Measurements from ENCODE around the gene CRACDL.

The CRACDL gene

GRCh38 chr2:98822301-98823164 is 113.5 kb downstream of the CRACDL start:
- DNase-seq, result no peak

- DNase-seq, result no peak
Measured at GRCh38 chr2:98821629-98822135, 114.3 kb downstream of the CRACDL start.

GRCh38 chr2:98819231-98819766 is 116.7 kb downstream of the CRACDL start:
- no peak for DNase-seq

GRCh38 chr2:98818164-98818563 is 117.9 kb downstream of the CRACDL start:
- no peak for DNase-seq

- DNase-seq, result no peak
Measured at GRCh38 chr2:98816281-98816680, 119.7 kb downstream of the CRACDL start.

- no peak for DNase-seq
Measured at GRCh38 chr2:98815795-98816194, 120.2 kb downstream of the CRACDL start.

- no peak for DNase-seq
Measured at GRCh38 chr2:98811766-98812165, 124.3 kb downstream of the CRACDL start.

- DNase-seq, result no peak
Measured at GRCh38 chr2:98810588-98810928, 125.5 kb downstream of the CRACDL start.

- no peak for DNase-seq
Measured at GRCh38 chr2:98809878-98810587, 126.0 kb downstream of the CRACDL start.

- no peak for DNase-seq
Measured at GRCh38 chr2:98809116-98809515, 126.9 kb downstream of the CRACDL start.

- DNase-seq, result no peak
Measured at GRCh38 chr2:98808546-98808945, 127.5 kb downstream of the CRACDL start.

- DNase-seq, result no peak
Measured at GRCh38 chr2:98807929-98808328, 128.1 kb downstream of the CRACDL start.

GRCh38 chr2:98807221-98807620 is 128.8 kb downstream of the CRACDL start:
- no peak for DNase-seq

GRCh38 chr2:98806236-98806697 is 129.8 kb downstream of the CRACDL start:
- no peak for DNase-seq

- DNase-seq, result no peak
Measured at GRCh38 chr2:98805412-98806171, 130.4 kb downstream of the CRACDL start.

GRCh38 chr2:98804736-98805135 is 131.3 kb downstream of the CRACDL start:
- DNase-seq, result no peak

GRCh38 chr2:98804265-98804650 is 131.8 kb downstream of the CRACDL start:
- DNase-seq, result no peak

GRCh38 chr2:98803405-98804264 is 132.4 kb downstream of the CRACDL start:
- no peak for DNase-seq

- DNase-seq, result no peak
Measured at GRCh38 chr2:98802344-98802743, 133.7 kb downstream of the CRACDL start.

- no peak for DNase-seq
Measured at GRCh38 chr2:98801921-98802321, 134.1 kb downstream of the CRACDL start.

GRCh38 chr2:98801286-98801685 is 134.7 kb downstream of the CRACDL start:
- no peak for DNase-seq
